Neural crest cell (in vitro differentiated cells): ENCODE data around the gene BCAR1. TPM values are rescaled to one million over a fixed set of nuclear protein-coding genes. Genes with fewer than 3 reads are reported as not detected.

Source experiments
- DNase-seq: peaks from one replicate; pipeline ENCODE4 v3.0.0; 2021; ENCODE audit warnings: low read depth, mixed read lengths, low spot score
- H3K27ac Mint-ChIP-seq: one replicate; pipeline ENCODE4 v1.8.0; 2021; ENCODE audit warnings: mild to moderate bottlenecking, mixed read lengths; ENCODE audit not compliant: unreplicated experiment
- H3K27me3 Mint-ChIP-seq: 2 replicates; pipeline ENCODE4 v1.8.0; 2021; ENCODE audit warnings: low read depth, mild to moderate bottlenecking, mixed read lengths
- H3K36me3 Mint-ChIP-seq: 2 replicates; pipeline ENCODE4 v1.8.0; 2021; ENCODE audit warnings: low read depth, mild to moderate bottlenecking, mixed read lengths
- H3K4me1 Mint-ChIP-seq: 2 replicates; pipeline ENCODE4 v1.8.0; 2021; ENCODE audit warnings: mixed read lengths
- H3K4me3 Mint-ChIP-seq: one replicate; pipeline ENCODE4 v1.8.0; 2021; ENCODE audit warnings: mild to moderate bottlenecking, mixed read lengths
- H3K9me3 Mint-ChIP-seq: 2 replicates; pipeline ENCODE4 v1.8.0; 2021; ENCODE audit warnings: mixed read lengths
- long read RNA-seq: library from polyadenylated mRNA; unstranded; transcript quantifications from one replicate; pipeline ENCODE4 v2.0.0, GENCODE V29; 2020
- total RNA-seq: library from RNA; stranded (reverse); gene quantifications from 2 replicates; pipeline ENCODE4 v1.2.1, GENCODE V29; 2021
- TF ChIP-seq, protein P1 (sequence below): fragments of 200-600 bp; sonication (generic); conservative IDR thresholded peaks from 2 replicates; pipeline ENCODE4 v1.5.0; 2021; ENCODE audit warnings: antibody characterized with exemption, mild to moderate bottlenecking

Gene BCAR1
- 63.8 and 64.0 TPM in 2 replicates for total RNA-seq
- long read RNA-seq, partial matches to known transcripts = 0 of 1 reads
- long read RNA-seq, other reads (novel, unspliced or antisense) = 0 of 1 reads

DNA sequence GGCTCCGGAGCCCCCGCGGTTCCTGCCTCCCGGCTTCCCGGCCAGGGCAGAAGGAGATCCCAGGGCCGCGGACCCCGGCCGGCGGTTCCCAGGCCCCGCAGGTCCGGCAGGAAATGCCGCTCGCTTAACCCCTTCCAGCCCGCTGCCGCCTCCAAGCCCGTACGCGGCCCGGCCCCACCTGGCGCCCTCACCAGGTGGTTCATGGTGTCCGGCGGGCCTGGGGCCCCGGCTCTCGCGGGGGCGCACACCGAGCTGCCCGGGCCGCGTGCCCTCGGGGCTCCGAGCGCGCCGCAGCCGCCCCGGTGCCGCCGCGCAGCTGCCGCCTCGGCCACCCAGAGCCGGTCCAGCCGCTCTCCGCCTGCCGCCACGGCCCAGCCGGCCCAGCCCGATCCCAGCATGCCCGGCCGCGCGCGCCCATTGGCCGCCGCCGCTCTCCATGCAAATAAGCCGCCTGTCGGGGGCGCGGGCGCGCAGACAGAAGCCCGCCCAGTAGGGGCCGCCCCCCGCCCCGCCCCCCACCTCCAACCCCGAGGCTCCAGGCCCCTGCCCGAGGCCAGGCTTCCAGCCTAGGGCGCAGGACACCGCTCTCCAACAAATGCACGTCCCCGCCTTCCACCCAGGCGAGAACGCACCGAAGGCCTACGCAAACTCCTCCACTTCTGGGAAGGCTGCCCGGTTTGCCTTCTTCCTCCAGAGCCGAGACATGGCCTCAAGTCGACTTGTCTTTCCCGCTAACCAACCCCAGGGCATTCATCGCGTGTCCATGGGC lies at the start of gene BCAR1:
BCAR1 (minus strand) TSS at position 345 of the 769 bp plus-strand sequence; CDS start at position 203, 142 bp downstream.
- no peaks in the 10 kb centered on the region for H3K9me3 Mint-ChIP-seq
- H3K36me3 Mint-ChIP-seq = no peaks in the 10 kb centered on the region
- H3K4me3 Mint-ChIP-seq = peak within 1 kb of the TSS; percentile 88
- H3K27ac Mint-ChIP-seq = peak within 1 kb of the TSS; percentile 57
- peaks cover 7% of the 10 kb centered on the region for H3K27me3 Mint-ChIP-seq
- TF ChIP-seq, protein P1, sequence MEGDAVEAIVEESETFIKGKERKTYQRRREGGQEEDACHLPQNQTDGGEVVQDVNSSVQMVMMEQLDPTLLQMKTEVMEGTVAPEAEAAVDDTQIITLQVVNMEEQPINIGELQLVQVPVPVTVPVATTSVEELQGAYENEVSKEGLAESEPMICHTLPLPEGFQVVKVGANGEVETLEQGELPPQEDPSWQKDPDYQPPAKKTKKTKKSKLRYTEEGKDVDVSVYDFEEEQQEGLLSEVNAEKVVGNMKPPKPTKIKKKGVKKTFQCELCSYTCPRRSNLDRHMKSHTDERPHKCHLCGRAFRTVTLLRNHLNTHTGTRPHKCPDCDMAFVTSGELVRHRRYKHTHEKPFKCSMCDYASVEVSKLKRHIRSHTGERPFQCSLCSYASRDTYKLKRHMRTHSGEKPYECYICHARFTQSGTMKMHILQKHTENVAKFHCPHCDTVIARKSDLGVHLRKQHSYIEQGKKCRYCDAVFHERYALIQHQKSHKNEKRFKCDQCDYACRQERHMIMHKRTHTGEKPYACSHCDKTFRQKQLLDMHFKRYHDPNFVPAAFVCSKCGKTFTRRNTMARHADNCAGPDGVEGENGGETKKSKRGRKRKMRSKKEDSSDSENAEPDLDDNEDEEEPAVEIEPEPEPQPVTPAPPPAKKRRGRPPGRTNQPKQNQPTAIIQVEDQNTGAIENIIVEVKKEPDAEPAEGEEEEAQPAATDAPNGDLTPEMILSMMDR = peak; percentile 19
- DNase-seq = peak; percentile 79
- peaks cover 51% of the 10 kb centered on the region for H3K4me1 Mint-ChIP-seq

DNA sequence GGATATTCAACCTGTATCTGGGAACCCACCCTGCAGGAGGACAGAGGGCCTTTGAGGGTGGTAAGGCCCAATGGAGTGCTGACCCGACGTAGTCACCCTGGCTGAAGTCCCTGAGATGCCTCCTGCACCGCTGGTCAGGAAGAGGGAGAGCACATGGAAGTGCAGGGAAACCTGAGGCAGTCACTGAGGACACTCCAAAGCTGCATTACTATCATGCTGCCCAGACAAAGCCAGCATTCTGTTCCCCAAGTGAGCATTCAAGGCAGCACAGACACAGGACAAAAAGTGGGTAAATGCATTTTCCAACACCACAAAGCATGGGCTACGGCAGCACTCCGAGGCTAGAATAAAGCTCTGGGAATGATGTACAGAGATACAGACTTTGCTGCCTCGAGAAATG lies 46.8 kb upstream of the BCAR1 start:
- Mint-ChIP-seq H3K4me1 (peaks cover 6% of the 10 kb centered on the region), H3K27me3 (no peaks in the 10 kb centered on the region), H3K4me3 (no peak overlapping the region), H3K9me3 (no peaks in the 10 kb centered on the region), H3K27ac (peak overlapping the region; percentile 54), H3K36me3 (peaks cover 9% of the 10 kb centered on the region)
- TF ChIP-seq, protein P1 = no peak
- no peak for DNase-seq

GRCh38 chr16:75296606-75297005 lies 45.2 kb upstream of the BCAR1 start:
- Mint-ChIP-seq H3K4me1 (peaks cover 6% of the 10 kb centered on the region), H3K9me3 (no peaks in the 10 kb centered on the region), H3K36me3 (peaks cover 15% of the 10 kb centered on the region), H3K4me3 (no peak overlapping the region), H3K27ac (no peak overlapping the region), H3K27me3 (no peaks in the 10 kb centered on the region)
- DNase-seq = no peak
- TF ChIP-seq, protein P1 = no peak

DNA sequence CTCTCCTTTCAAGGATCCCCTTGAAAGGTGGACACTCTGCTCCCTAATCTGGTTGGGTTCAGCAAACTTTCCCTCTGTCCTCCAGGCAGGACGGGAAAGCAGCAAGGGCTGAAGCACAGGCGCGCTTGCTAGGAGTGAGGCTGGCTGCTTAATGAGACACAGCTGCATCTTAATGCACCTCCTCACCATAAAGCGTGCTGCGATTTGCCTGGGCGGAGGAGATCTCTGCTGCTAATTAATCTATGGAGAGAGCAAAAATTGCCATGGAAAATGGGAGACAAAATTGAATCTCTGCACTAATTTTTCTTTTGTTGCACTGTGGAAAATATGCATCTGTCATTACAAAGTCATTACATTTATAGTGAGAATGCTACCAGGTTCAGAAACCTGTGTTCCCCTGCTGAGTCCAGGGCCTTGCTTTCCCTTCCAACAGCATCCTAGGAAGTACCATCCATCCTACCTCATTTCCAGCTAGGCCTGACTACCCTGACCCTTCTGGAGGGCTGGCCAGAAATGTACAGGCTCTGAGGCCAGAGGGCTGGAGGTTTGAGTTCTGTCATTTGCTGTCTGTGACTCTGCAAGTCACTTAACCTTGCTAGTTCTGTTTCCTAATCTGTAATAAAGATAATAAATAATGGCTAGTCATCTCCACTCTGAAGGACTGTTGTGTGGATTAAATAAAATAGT lies 43.5 kb upstream of the BCAR1 start:
- Mint-ChIP-seq H3K36me3 (peaks cover 14% of the 10 kb centered on the region), H3K27me3 (no peaks in the 10 kb centered on the region), H3K27ac (peak overlapping the region; percentile 51), H3K9me3 (no peaks in the 10 kb centered on the region), H3K4me3 (no peak overlapping the region), H3K4me1 (peaks cover 6% of the 10 kb centered on the region)
- TF ChIP-seq, protein P1 = no peak
- no peak for DNase-seq

DNA sequence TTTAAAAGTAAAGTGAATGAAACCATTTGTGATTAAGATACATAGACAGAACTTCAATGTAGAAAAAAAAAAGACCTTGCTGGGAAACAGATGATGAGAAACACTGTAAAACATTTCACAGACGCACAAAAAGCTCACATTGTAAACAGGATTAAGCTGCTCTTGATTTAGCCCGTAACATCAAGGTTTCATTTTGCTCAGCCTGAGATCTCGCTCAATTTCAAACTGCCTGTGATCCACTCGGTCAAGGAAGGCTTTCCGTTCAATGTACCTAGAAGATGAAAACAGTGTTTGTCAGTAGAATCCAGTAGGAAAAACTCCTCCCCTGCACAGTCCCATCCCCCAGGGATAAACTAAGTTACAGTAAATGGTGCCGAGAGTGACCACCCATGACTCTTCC lies 42.3 kb upstream of the BCAR1 start:
- no peak overlapping the region for H3K4me3 Mint-ChIP-seq
- peaks cover 9% of the 10 kb centered on the region for H3K36me3 Mint-ChIP-seq
- no peak for DNase-seq
- no peaks in the 10 kb centered on the region for H3K9me3 Mint-ChIP-seq
- TF ChIP-seq, protein P1 = no peak
- no peak overlapping the region for H3K27ac Mint-ChIP-seq
- no peaks in the 10 kb centered on the region for H3K27me3 Mint-ChIP-seq
- peaks cover 6% of the 10 kb centered on the region for H3K4me1 Mint-ChIP-seq
